Upper lobe of left lung (tissue), 6 donors: ENCODE results near the gene ZNF787. TPM values are rescaled to one million over a fixed set of nuclear protein-coding genes. Genes with fewer than 3 reads are reported as not detected.

ENCODE experiments used
- ATAC-seq, 2 donors: fragments of 200-7000 bp; cut with Tn5 transposase; one replicate each; pipeline ENCODE4 v1.9.1; 2022; ENCODE audit warnings: mild to moderate bottlenecking in 2 of 2, moderate library complexity in 2 of 2; ENCODE audit not compliant: low FRiP score in 2 of 2
- DNase-seq, 2 donors: peaks; one replicate each; pipeline ENCODE4 v3.0.0-alpha.2; 2019 to 2020
- H3K27ac ChIP-seq, 4 donors: fragments of 200-600 bp; sonication (generic); one replicate each; pipeline ENCODE4 v1.5.1; 2016 to 2019
- H3K27me3 ChIP-seq, 4 donors: fragments of 200-600 bp; sonication (generic); one replicate each; pipeline ENCODE4 v1.5.1; 2017 to 2019
- H3K36me3 ChIP-seq, 4 donors: fragments of 200-600 bp; sonication (generic); one replicate each; pipeline ENCODE4 v1.5.1; 2016 to 2019
- H3K4me1 ChIP-seq, 4 donors: fragments of 200-600 bp; sonication (generic); one replicate each; pipeline ENCODE4 v1.5.1; 2018 to 2019
- H3K4me3 ChIP-seq, 4 donors: fragments of 200-600 bp; sonication (generic); one replicate each; pipeline ENCODE4 v1.5.1; 2017 to 2019; ENCODE audit warnings: mild to moderate bottlenecking in 2 of 4, moderate library complexity in 1 of 4
- H3K9me3 ChIP-seq, 4 donors: fragments of 200-600 bp; sonication (generic); one replicate each; pipeline ENCODE4 v1.5.1; 2018 to 2019
- CTCF ChIP-seq, 6 experiments: fragments of 450-650 bp in 4 of 6; fragments of 200-600 bp in 2 of 6; sonication (generic) in 2 of 6; IDR thresholded peaks; one replicate each; pipeline ENCODE4 v1.5.1; 2016 to 2019; ENCODE audit warnings: antibody characterized with exemption in 6 of 6
- EP300 ChIP-seq, 4 donors: sonication (generic); formaldehyde crosslinking; IDR thresholded peaks; one replicate each; pipeline ENCODE4 v1.5.1; 2017; ENCODE audit warnings: antibody characterized with exemption in 4 of 4, control low read depth in 2 of 4
- POLR2A ChIP-seq, 4 donors: fragments of 450-650 bp; IDR thresholded peaks; one replicate each; pipeline ENCODE4 v1.5.1; 2016 to 2017; ENCODE audit warnings: antibody characterized with exemption in 4 of 4, mild to moderate bottlenecking in 2 of 4
- POLR2AphosphoS5 ChIP-seq, 2 donors: sonication (generic); formaldehyde crosslinking; IDR thresholded peaks; one replicate each; pipeline ENCODE4 v1.5.1; 2017; ENCODE audit warnings: antibody characterized with exemption in 2 of 2
- WGBS, 2 donors: methylation state at CpG; one replicate each; pipeline ENCODE4 v1.1.5; 2017 to 2018; 5-methylcytosine and 5-hydroxymethylcytosine counted together
- total RNA-seq, 6 donors: library from RNA; depleted of rRNA in 4 of 6; stranded (reverse); fragments of >200 nt in 4 of 6; gene quantifications; one replicate each; pipeline versions ENCODE4 v1.1.0 to v1.2.1, GENCODE V29; 2016 to 2021
- donor health status: DM: no; HTN: no; CAD: no; lungs with moderate emphysema.
- donor health status: DM: no; HTN: yes; CAD: no; lungs with severe emphysema.

Gene ZNF787
- total RNA-seq, 6 donors from 2014 or later, result 20.5 to 45.4 (median 35.8) TPM

DNA sequence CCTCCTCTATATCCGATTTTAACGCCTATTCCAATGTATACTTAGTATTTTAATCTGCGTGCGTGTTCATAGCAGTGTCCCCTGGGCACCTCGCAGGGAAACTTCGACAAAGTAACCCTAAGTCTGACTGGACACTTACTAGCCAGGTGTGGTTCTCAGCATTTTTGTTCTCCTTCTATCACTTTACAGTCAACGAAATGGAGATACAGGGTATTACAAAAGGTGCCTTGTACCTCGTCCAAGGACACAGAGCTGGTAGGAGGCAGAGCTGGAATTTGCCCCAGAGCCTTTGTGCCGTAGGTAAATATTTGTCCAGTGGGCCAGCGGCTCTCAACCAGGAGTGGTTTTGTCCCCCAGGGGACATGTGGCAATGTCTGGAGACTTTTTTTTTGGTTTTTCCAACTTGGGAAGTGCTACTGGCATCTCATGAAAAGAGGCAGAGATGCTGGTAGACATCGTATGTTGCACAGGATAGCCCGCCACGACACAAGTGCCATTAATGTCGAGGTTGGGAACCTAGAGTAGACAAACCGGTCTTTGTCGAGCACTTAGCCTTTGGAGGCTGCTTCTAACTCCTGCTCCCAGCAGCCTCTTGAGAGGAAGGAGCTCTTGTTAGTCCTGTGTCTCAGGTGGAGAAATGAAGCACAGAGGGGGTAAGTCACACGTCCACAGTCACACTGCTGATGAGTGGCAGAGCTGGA lies 21.1 kb upstream of the ZNF787 start:
- Histone ChIP-seq H3K9me3 (no peaks in the 10 kb centered on the region), H3K36me3 (peaks cover 0 to 11% (median 9%) of the 10 kb centered on the region in 4 donors), H3K4me1 (peaks cover 33 to 61% (median 37%) of the 10 kb centered on the region in 4 donors), H3K4me3 (peak overlapping the region in 3 of 4 donors; percentile 59 to 68 (median 59)), H3K27ac (peak overlapping the region; percentile 83 to 95 (median 89)), H3K27me3 (no peaks in the 10 kb centered on the region)
- DNase-seq (peak in 1 of 2 donors; percentile 82), ATAC-seq (peak in 1 of 2 donors; percentile 24)
- 54 to 65% methylated on average over 16 to 17 of the region's 17 CpGs for WGBS, 2 donors
- TF ChIP-seq POLR2AphosphoS5 (IDR thresholded peaks at IDR 0.05) (peak in 1 of 2 donors; percentile 49), CTCF (IDR thresholded peaks at IDR 0.05) (no peak), POLR2A (IDR thresholded peaks at IDR 0.05) (peak in 1 of 4 donors; percentile 54), EP300 (IDR thresholded peaks at IDR 0.05) (peak in 1 of 4 donors; percentile 56)

DNA sequence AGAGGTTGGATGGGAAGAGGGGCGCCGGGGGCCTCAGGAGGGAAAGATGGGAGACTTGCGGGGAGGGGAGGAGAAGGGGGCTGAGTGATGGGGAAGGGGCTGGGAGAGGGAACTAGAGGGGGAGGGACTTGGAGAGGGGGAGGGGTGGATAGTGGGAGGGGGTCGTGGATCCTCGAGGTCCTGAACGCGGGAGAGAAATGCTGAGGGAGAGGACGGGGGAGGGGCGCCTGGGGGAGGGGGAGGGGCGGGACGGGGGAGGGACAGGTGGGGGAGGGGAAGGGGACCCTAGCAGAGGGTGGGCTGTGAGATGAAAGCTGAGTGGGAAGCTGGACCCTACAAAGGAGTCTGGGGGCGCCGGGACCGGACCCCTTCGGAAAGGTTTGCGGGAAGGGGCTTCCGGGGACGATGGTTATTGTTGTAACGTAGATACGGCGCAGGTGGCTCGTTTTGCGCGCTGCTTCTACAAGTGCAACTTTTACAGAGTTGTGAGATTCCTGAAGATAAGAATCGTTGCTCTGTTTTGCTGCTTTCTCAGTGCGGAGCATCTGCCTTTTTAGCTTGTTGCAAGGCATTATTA lies 20.4 kb upstream of the ZNF787 start:
- H3K4me3 ChIP-seq, result peak overlapping the region; percentile 36 to 68 (median 59)
- WGBS, 2 donors, result 3% methylated on average over 14 to 20 of the region's 26 CpGs
- DNase-seq, result no peak
- H3K9me3 ChIP-seq, result no peaks in the 10 kb centered on the region
- H3K27ac ChIP-seq, result peak overlapping the region; percentile 83 to 95 (median 89)
- peaks cover 0 to 4% (median 2%) of the 10 kb centered on the region in 4 donors for H3K36me3 ChIP-seq
- no peaks in the 10 kb centered on the region for H3K27me3 ChIP-seq
- peaks cover 33 to 68% (median 44%) of the 10 kb centered on the region in 4 donors for H3K4me1 ChIP-seq
- ATAC-seq, result no peak
- TF ChIP-seq CTCF (IDR thresholded peaks at IDR 0.05), result no peak
- TF ChIP-seq POLR2AphosphoS5 (IDR thresholded peaks at IDR 0.05), result no peak
- TF ChIP-seq POLR2A (IDR thresholded peaks at IDR 0.05), result no peak
- TF ChIP-seq EP300 (IDR thresholded peaks at IDR 0.05), result no peak

DNA sequence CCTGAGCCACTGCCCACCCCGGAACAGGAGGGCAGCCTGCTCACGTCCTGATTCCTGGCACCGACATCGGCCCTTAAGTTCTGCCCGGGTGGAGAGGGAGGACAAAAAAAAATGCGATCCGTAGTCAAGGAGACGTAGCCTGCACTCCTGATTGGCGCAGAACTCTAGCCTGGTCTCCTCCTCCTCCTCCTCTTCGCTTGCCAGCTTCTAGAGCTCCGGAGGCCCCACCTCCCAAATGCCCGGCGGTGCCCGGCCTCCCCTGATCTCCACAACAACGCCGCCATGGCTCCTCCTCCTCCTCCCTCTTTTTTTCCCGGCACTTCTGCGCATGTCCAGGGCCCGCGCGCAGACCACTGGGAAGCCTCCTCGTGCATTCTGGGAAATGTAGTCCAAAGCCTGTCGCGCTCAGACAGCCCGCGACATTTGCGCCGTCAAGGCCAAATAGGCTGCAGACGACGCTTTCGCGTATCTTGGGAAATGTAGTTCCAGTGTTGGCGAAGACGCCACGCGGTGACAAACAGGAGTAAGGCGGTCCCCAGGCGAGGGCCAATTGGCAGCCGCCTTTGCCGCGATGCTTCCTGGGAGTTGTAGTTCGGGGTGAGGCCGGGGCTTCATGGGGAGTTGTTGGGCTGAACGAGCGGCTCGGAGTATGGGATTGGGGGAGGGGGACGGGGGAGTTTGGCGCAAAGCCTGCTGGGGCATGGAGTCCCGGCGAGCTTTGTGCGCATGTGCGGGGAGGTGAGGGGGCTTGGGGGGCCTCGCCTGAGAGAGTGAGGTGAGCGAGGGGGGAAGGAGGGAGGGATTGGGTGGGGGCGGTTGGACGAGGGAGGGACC lies 19.7 kb upstream of the ZNF787 start, which contains the start of gene ZNF444:
Gene ZNF444 (plus strand): TSS at position 705 of the 834 bp plus-strand sequence. CDS start 5,625 bp downstream, outside the sequence.
- Histone ChIP-seq H3K4me3 (peak within 1 kb of the TSS; percentile 36 to 68 (median 59)), H3K9me3 (no peaks in the 10 kb centered on the region), H3K27ac (peak within 1 kb of the TSS; percentile 83 to 95 (median 89)), H3K4me1 (peaks cover 33 to 74% (median 48%) of the 10 kb centered on the region in 4 donors), H3K27me3 (no peaks in the 10 kb centered on the region), H3K36me3 (no peaks in the 10 kb centered on the region)
- ATAC-seq (peak; percentile 94 to 96), DNase-seq (peak; percentile 96 to 99)
- WGBS, 2 donors, result 1% methylated on average over 24 to 48 of the region's 56 CpGs
- TF ChIP-seq CTCF (IDR thresholded peaks at IDR 0.05) (peak in 2 of 6 experiments; percentile 24 to 35), POLR2A (IDR thresholded peaks at IDR 0.05) (peak in 2 of 4 donors; percentile 42 to 74), POLR2AphosphoS5 (IDR thresholded peaks at IDR 0.05) (peak; percentile 80 to 89), EP300 (IDR thresholded peaks at IDR 0.05) (peak in 1 of 4 donors; percentile 52)

DNA sequence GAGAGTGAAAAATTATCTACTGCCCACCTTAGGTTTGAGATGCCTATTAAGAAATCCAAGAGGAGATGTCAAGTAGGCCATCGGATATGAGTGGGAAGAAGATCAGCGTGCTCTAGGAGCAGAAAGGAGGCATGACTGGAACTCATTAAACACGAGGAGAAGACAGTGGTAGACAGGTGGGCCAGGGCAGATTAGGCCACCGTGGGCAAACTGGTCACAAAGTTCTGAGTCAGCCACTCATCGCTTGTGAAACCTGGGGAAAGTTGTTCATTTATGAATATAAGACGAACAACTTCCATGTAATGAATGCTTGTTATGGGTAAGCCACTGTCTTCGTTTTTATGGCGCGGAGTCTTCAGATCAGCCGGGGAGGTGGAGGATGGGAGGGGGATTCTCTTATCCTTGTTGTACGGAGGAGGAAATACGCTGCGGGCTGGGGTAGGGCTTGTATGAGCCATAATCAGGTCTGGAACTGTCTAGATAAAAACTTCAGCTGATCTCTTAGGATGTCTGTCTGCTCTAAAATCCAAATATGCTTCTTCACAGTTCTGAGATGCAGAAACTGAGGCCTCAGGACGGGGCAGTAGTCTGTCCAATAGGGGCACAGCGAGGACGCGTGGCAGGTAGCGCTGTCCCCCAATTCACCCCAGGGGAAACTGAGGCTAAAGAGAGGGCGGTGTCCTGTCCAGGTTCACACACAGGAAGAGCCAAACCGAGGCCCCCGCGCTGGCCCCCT lies 18.9 kb upstream of the ZNF787 start:
- Histone ChIP-seq H3K27me3 (no peaks in the 10 kb centered on the region), H3K27ac (peak overlapping the region; percentile 83 to 95 (median 89)), H3K4me3 (peak overlapping the region; percentile 28 to 68 (median 59)), H3K9me3 (no peaks in the 10 kb centered on the region), H3K36me3 (no peaks in the 10 kb centered on the region), H3K4me1 (peaks cover 33 to 80% (median 51%) of the 10 kb centered on the region in 4 donors)
- peak in 1 of 2 donors; percentile 56 for DNase-seq
- WGBS, 2 donors, result 25 to 30% methylated on average over 21 to 22 of the region's 22 CpGs
- ATAC-seq, result no peak
- peak in 1 of 4 donors; percentile 27 for TF ChIP-seq POLR2A (IDR thresholded peaks at IDR 0.05)
- TF ChIP-seq EP300 (IDR thresholded peaks at IDR 0.05), result no peak
- TF ChIP-seq POLR2AphosphoS5 (IDR thresholded peaks at IDR 0.05), result no peak
- TF ChIP-seq CTCF (IDR thresholded peaks at IDR 0.05), result no peak
